Frontal cortex (tissue), 4 donors: ENCODE results near the gene CCT7. TPM values are rescaled to one million over a fixed set of nuclear protein-coding genes. Genes with fewer than 3 reads are reported as not detected.
A peak's percentile ranks its signal among the peaks of the same experiment; 100 is the strongest.
"Not testable (repeated sequence)": the region's sequence is repeated elsewhere in the genome, so short reads cannot be mapped to it uniquely, and the experiment has no call there.

ENCODE experiments used
- DNase-seq, 2 donors: peaks; one replicate each; pipeline ENCODE4 v3.0.0; 2012; ENCODE audit warnings: low spot score in 2 of 2
- FAIRE-seq: peaks from 2 replicates; lab custom pipeline; 2012; peaks lifted over from hg19 to GRCh38; lab: Jason Lieb, UNC
- total RNA-seq: library from RNA; depleted of rRNA; stranded (reverse); fragments of >200 nt; gene quantifications from one replicate; pipeline ENCODE4 v1.2.3, GENCODE V29; 2014
- donor health status: control.
- donor health status: control.
- donor health status: control.

CCT7 gene
- 214 TPM for total RNA-seq

GRCh38 chr2:73233932-73234832 is at the start of gene CCT7:
Gene CCT7 (plus strand): TSS chr2:73234308. CDS start chr2:73234379, 71 bp downstream.
- peak; percentile 84 to 87 for DNase-seq
- FAIRE-seq = no peak

DNA sequence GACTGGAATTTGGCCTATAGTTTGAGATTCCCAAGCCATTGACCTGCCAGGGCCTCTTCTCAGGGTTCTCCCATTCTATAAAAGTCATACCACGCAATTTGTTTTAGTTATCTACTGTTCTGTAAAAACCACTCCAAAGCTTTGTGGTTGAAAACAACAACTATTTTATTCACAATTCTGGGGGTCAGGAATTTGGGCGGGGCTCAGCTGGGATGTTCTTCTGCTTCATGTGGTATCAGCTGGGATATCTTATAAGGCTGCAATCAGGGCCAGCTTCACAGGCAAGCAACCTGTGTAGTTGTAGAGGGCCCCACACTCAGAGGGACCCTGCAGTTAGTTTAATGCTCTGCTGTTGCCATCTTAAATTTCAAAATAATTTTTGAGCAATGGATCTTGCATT is 48.1 kb upstream of the CCT7 start:
- no peak for FAIRE-seq

DNA sequence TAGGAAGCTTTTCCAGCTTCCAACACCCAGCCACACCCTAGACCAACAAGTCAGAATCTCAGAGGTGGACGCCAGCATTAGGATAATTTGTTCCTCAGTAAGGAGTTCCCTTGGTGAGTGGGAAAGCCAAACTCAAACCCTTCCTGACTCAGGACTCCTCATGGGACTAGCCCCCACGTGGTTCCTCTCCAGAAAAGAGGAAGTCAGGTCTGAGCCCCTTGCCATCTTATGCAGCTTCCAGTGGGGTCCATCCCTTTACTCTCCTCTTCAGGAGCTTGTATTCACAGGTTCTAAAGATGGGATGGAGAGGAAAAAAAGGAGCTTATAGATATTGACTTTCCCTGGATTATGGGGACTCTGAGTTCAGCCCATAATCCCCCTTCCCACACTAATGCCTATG is 46.6 kb upstream of the CCT7 start:
- DNase-seq = no peak
- no peak for FAIRE-seq

More for the DNA sequence above, 48.1 kb upstream of the CCT7 start:
- no peak for DNase-seq

DNA sequence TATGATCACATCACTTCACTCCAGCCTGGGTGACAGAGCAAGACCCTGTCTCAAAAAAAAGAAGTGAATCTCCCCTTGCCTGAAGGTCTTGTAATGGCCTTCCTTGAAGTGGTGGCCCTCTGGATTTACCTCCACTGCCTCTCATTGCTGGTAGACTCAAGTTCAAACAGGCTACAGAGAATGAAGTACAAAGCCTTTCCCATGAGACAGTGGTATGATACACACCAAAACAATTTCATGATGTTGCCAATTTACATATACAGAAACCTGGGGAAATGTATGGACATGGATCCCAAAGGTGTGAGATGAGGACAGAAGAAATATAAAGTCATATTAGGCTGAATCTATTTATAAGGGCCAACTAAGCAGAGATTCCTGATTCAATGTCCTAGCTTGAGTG is 36.5 kb upstream of the CCT7 start:
- DNase-seq (no peak), FAIRE-seq (no peak)

DNA sequence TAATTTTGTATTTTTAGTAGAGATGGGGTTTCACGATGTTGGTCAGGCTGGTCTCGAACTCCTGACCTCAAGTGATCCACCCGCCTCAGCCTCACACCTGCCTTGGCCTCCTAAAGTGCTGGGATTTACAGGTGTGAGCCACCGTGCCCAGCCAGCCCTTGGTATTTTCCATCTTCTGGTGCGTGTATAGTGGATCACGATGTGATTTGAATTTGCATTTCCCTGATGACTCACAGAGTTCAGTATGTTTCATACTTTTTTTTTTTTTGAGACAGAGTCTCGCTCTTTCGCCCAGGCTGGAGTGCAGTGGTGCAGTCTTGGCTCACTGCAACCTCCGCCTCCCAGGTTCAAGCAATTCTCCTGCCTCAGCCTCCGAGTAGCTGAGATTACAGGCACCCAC is 33.8 kb upstream of the CCT7 start:
- not testable (repeated sequence) for DNase-seq, FAIRE-seq

DNA sequence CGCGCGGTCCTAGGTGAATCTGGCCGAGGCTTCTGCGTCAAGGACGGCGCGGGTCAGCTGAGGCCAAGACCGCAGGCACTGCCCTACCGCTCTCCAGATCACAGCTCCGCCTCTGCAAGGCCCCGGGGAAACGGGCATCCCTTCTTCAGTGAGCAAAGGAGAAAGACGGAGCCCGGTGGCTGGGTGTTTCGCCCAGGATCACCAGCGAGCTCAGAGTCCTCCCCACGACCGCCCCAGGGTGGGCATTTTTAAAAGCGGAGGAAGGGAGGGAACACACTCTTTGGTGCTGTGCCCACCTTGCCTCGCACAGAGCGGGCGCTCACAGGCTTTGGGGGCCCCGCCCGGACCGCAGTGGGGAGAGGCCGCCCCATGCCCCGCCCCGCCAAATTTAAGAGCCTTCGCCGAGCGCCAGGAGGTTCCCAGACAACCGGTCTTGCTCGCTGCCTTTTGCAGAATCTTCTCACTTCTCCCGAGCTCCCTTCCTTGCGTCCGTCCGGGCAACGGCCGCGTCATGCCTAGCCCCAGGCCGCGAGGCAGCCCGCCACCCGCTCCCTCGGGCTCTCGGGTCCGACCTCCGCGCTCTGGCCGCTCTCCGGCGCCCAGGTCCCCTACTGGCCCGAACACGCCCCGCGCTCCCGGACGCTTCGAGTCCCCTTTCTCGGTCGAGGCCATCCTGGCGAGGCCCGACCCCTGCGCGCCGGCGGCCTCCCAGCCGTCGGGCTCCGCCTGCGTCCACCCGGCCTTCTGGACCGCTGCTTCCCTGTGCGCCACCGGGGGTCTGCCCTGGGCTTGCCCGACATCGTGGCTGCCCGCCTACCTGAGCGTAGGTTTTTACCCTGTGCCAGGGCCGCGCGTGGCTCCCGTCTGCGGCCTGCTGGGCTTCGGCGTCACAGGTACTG is 31.7 kb upstream of the CCT7 start, which contains the start of gene NOTO:
Gene NOTO, plus strand, starts transcription at position 419 of the 899 bp plus-strand sequence. Its CDS starts 93 bp downstream, at position 512.
- FAIRE-seq (no peak), DNase-seq (no peak)

GRCh38 chr2:73203055-73203681 is 30.9 kb upstream of the CCT7 start:
- FAIRE-seq (no peak), DNase-seq (no peak)

GRCh38 chr2:73205611-73206010 is 28.5 kb upstream of the CCT7 start:
- FAIRE-seq (no peak), DNase-seq (no peak)

GRCh38 chr2:73208258-73208657 is 25.9 kb upstream of the CCT7 start:
- no peak for FAIRE-seq
- no peak for DNase-seq

DNA sequence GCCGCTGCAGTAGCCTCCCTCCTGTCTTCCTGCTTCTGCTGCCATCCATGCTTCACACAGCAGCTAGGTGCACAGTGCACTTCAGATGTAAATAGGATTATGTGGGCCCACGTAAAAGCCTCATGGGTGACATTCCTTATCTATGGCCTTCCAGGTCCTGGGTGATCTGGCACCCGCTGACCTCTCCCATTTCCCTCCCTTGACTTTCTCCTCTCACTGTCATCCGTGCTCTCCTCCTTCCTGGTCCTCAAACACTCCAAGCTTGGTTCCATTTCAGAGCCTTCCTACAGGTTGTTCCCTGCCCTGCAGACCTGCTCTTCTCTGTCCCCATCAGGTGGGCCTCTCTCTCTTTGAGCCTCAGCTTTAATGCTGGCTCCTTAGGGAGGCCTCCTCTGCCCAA is 24.1 kb upstream of the CCT7 start:
- FAIRE-seq = no peak

GRCh38 chr2:73210696-73211095 is 23.4 kb upstream of the CCT7 start:
- DNase-seq (no peak), FAIRE-seq (no peak)

More for the DNA sequence above, 24.1 kb upstream of the CCT7 start:
- no peak for DNase-seq

GRCh38 chr2:73212098-73212447 is 22.0 kb upstream of the CCT7 start:
- DNase-seq (no peak), FAIRE-seq (no peak)

GRCh38 chr2:73212448-73213176 is 21.5 kb upstream of the CCT7 start:
- FAIRE-seq = no peak

GRCh38 chr2:73214120-73215035 is 19.7 kb upstream of the CCT7 start, which contains the start of gene SMYD5:
Gene SMYD5 (plus strand): TSS chr2:73214245. CDS start chr2:73214267, 22 bp downstream.
- DNase-seq (peak; percentile 84 to 91), FAIRE-seq (no peak)

More at GRCh38 chr2:73212448-73213176, 21.5 kb upstream of the CCT7 start:
- DNase-seq = peak; percentile 62 to 74

DNA sequence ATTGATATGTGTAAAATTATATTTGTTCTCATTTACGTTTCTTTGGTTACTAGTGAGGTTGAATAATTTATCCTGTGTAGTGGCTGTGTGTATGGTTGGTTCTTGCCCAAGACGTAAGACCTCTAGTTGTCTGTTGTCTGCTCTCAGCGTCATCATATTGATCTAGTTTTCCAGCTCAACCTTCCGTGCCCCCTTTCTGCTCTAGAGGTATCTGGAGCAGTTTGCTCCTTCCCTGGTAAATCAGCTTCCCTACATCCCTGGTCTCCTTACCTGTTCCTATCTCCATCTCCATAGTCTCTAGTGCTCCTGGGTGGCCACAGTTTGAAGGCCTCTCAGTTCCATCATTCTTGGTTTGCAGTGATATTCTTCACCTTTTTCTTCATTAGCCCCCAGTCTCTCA is 18.9 kb upstream of the CCT7 start:
- DNase-seq (no peak), FAIRE-seq (no peak)

DNA sequence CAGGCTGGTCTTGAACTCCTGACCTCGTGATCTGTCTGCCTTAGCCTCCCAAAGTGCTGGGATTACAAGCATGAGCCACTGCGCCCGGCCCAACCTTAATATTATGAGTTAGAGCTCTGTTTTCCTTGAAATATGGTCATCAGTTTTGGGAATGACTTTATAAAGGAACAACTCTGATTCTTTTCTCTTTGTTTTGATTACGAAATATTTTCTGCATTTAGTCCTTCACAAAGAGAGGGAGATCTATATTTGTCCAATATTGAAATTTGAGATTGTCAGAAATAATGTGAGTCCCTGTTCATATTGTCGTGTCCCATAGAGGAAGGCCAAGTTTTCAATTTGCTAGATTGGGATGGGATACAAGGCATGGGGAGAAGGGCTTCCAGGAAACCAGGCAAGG is 16.9 kb upstream of the CCT7 start:
- FAIRE-seq = no peak
- DNase-seq = no peak

DNA sequence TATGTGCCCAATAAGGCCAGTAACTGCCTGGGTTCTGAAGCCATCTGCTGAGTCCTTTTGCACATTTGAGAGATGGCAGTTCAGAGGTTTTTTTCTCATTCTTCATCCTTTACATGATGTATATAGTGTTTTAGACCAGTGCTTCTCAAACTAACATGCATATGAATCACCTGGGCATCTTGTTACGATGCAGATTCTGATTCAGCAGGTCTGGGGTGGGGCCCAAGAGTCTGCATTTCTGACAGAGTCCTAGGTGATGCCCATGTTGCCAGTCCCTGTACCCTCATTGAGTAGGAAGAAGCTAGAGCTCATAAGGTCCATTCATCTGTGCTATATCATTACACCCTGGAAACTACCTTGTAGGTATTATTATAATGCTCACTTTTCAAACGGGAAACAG is 16.3 kb upstream of the CCT7 start:
- DNase-seq (no peak), FAIRE-seq (no peak)

- DNase-seq = no peak
- FAIRE-seq = no peak
These were observed 15.8 kb upstream of the CCT7 start for GRCh38 chr2:73218298-73218697.
